Fibroblast of lung (primary cell): ENCODE data around the gene DNAH8. TPM values are rescaled to one million over a fixed set of nuclear protein-coding genes. Genes with fewer than 3 reads are reported as not detected.

Experiments
- DNase-seq, 2 donors: peaks; one replicate each; pipeline versions ENCODE4 v3.0.0 to v3.0.0-alpha.2; 2010; ENCODE audit warnings: low read depth in 2 of 2
- H2AFZ ChIP-seq: 2 replicates; pipeline ENCODE4 v1.5.1; 2012; ENCODE audit warnings: low read length, control low read depth, inconsistent platforms
- H3K27ac ChIP-seq: 2 replicates; pipeline ENCODE4 v1.5.1; 2011; ENCODE audit warnings: low read length, control low read depth; ENCODE audit not compliant: insufficient read depth
- H3K27me3 ChIP-seq: 2 replicates; pipeline ENCODE4 v1.5.1; 2011; ENCODE audit warnings: mild to moderate bottlenecking, low read length; ENCODE audit not compliant: control insufficient read depth, insufficient read depth
- H3K36me3 ChIP-seq: 2 replicates; pipeline ENCODE4 v1.5.1; 2011; ENCODE audit warnings: low read length; ENCODE audit not compliant: control insufficient read depth, insufficient read depth
- H3K4me1 ChIP-seq: 2 replicates; pipeline ENCODE4 v1.5.1; 2011; ENCODE audit warnings: low read length; ENCODE audit not compliant: control insufficient read depth, insufficient read depth; ENCODE audit errors: extremely low read depth
- H3K4me2 ChIP-seq: 2 replicates; pipeline ENCODE4 v1.5.1; 2011; ENCODE audit warnings: low read length, control low read depth; ENCODE audit not compliant: insufficient read depth; ENCODE audit errors: extremely low read depth
- H3K4me3 ChIP-seq, 4 experiments: fragments of 200-600 bp in 1 of 4; sonication (generic) in 1 of 4; replicated peaks in 1 of 4; 2 replicates each; pipeline ENCODE4 v1.5.1; 2011 to 2016; ENCODE audit warnings: low read length in 4 of 4, low read depth in 3 of 4, mild to moderate bottlenecking in 3 of 4, control low read depth in 2 of 4, inconsistent platforms in 1 of 4, mixed read lengths in 1 of 4; ENCODE audit not compliant: insufficient read depth in 1 of 4; ENCODE audit errors: control extremely low read depth in 1 of 4
- H3K79me2 ChIP-seq: 2 replicates; pipeline ENCODE4 v1.5.1; 2012; ENCODE audit warnings: mild to moderate bottlenecking, low read length, inconsistent platforms; ENCODE audit not compliant: control insufficient read depth, insufficient read depth
- H3K9ac ChIP-seq: 2 replicates; pipeline ENCODE4 v1.5.1; 2011; ENCODE audit warnings: mild to moderate bottlenecking, low read length, control low read depth; ENCODE audit not compliant: insufficient read depth
- H3K9me3 ChIP-seq: 2 replicates; pipeline ENCODE4 v1.5.1; 2012; ENCODE audit warnings: low read depth, low read length; ENCODE audit not compliant: control insufficient read depth, insufficient read depth
- H4K20me1 ChIP-seq: 2 replicates; pipeline ENCODE4 v1.5.1; 2011; ENCODE audit warnings: low read length; ENCODE audit not compliant: control insufficient read depth, insufficient read depth; ENCODE audit errors: extremely low read depth
- EZH2 ChIP-seq: IDR thresholded peaks from 2 replicates; pipeline ENCODE4 v1.5.1; 2012; ENCODE audit warnings: low read length, control low read depth, mild to moderate bottlenecking; ENCODE audit errors: missing control alignments
- polyA plus RNA-seq, 2 donors: library from polyadenylated mRNA; depleted of rRNA in 1 of 2; stranded (reverse) in 1 of 2; unstranded in 1 of 2; fragments of >200 nt; gene quantifications; 2 replicates each; pipeline ENCODE4 v1.2.1, GENCODE V29; 2011 to 2012; ENCODE audit warnings: missing spikeins in 1 of 2
- total RNA-seq: library from RNA; depleted of rRNA; stranded (reverse); fragments of >200 nt; gene quantifications from 2 replicates; pipeline ENCODE4 v1.2.1, GENCODE V29; 2014
- TF ChIP-seq, protein P1 (sequence below), 2 donors: IDR thresholded peaks in 1 of 2; conservative IDR thresholded peaks in 1 of 2; 1 replicate in 1 of 2; 2 replicates in 1 of 2; pipeline ENCODE4 v1.5.1; 2011 to 2012; ENCODE audit warnings: low read length in 2 of 2, control low read depth in 1 of 2, inconsistent platforms in 1 of 2, low read depth in 1 of 2, mild to moderate bottlenecking in 1 of 2

The DNAH8 gene
- total and polyA plus RNA-seq, 2 donors (not counting 1 experiment from before 2014, with no cell fraction given) = under 0.01 TPM; not detected in 1

DNA sequence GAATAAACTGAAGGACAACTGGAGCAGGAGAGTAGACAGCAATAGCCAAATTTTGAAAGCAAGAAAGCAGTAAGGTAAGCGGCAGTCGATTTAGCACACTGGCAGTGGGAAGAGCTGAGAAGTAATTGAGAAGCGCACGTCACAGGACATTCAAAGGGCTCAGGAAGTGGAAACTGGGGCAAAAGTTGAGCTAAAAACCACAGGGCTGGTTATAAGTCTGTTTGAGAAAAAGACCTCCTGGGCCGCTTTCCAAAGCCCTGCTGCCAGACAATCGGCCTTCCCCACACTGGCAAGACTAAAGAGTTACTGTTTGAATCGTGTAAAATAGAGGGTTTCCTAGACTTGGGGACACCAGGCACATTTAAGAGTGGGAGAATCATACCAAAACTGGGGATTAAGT is 161.4 kb downstream of the DNAH8 start:
- H3K4me1 ChIP-seq = no peaks in the 10 kb centered on the region
- no peak overlapping the region for H3K9ac ChIP-seq
- peak in 1 of 2 donors; percentile 37 for DNase-seq
- H3K36me3 ChIP-seq = no peaks in the 10 kb centered on the region
- no peak overlapping the region for H2AFZ ChIP-seq
- no peaks in the 10 kb centered on the region for H3K79me2 ChIP-seq
- H3K27me3 ChIP-seq = no peaks in the 10 kb centered on the region
- TF ChIP-seq, protein P1, sequence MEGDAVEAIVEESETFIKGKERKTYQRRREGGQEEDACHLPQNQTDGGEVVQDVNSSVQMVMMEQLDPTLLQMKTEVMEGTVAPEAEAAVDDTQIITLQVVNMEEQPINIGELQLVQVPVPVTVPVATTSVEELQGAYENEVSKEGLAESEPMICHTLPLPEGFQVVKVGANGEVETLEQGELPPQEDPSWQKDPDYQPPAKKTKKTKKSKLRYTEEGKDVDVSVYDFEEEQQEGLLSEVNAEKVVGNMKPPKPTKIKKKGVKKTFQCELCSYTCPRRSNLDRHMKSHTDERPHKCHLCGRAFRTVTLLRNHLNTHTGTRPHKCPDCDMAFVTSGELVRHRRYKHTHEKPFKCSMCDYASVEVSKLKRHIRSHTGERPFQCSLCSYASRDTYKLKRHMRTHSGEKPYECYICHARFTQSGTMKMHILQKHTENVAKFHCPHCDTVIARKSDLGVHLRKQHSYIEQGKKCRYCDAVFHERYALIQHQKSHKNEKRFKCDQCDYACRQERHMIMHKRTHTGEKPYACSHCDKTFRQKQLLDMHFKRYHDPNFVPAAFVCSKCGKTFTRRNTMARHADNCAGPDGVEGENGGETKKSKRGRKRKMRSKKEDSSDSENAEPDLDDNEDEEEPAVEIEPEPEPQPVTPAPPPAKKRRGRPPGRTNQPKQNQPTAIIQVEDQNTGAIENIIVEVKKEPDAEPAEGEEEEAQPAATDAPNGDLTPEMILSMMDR (conservative IDR thresholded peaks at IDR 0.05 in 1 of 2, IDR thresholded peaks at IDR 0.05 in 1 of 2; ENCODE audit: low read depth in 1 of 2, low read length in 2 of 2) = no peak
- TF ChIP-seq EZH2 = no peak
- H3K4me3 ChIP-seq = no peak overlapping the region
- H3K4me2 ChIP-seq = no peak overlapping the region
- no peak overlapping the region for H3K27ac ChIP-seq
- no peaks in the 10 kb centered on the region for H4K20me1 ChIP-seq
- H3K9me3 ChIP-seq = no peaks in the 10 kb centered on the region

DNA sequence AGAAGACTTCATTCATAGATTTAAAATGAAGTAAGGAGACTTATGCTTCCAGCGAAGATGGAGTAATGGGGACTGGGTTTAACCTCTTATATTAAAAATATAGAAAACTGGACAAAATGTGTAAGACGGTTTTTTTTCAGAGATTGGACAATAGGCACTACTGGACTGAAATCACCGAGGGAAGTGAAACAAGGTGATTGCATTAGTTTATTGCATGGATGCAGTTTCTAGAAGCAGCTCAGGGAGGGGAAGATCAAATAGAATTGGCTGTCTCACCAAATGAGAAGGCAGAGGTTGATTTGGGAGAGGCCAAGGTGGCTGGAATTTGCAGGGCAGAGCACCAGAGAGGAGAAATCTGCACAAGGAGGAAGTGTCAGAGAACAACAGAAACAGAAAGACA is 162.6 kb downstream of the DNAH8 start:
- H3K79me2 ChIP-seq = no peaks in the 10 kb centered on the region
- no peak for DNase-seq
- TF ChIP-seq, protein P1 (conservative IDR thresholded peaks at IDR 0.05 in 1 of 2, IDR thresholded peaks at IDR 0.05 in 1 of 2; ENCODE audit: low read depth in 1 of 2, low read length in 2 of 2) = no peak
- TF ChIP-seq EZH2 = no peak
- no peaks in the 10 kb centered on the region for H4K20me1 ChIP-seq
- no peak overlapping the region for H3K9ac ChIP-seq
- no peaks in the 10 kb centered on the region for H3K4me1 ChIP-seq
- no peak overlapping the region for H3K4me3 ChIP-seq
- no peaks in the 10 kb centered on the region for H3K27me3 ChIP-seq
- H3K27ac ChIP-seq = no peak overlapping the region
- no peak overlapping the region for H2AFZ ChIP-seq
- H3K9me3 ChIP-seq = no peaks in the 10 kb centered on the region
- H3K36me3 ChIP-seq = no peaks in the 10 kb centered on the region
- H3K4me2 ChIP-seq = no peak overlapping the region

DNA sequence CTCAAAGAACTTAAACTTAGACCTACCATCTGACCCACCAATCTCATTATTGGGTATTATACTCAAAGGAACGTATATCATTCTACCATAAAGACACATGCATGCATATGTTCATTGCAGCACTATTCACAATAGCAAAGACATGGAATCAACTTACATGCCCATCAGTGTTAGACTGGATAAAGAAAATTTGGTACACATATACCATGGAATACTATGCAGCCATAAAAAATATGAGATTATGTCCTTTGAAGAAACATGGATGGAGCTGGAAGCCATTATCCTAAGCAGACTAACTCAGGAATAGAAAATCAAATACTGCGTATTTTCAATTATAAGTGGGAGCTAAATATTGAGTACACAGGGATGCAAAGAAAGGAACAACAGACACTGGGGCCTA is 167.0 kb downstream of the DNAH8 start:
- no peak overlapping the region for H2AFZ ChIP-seq
- H3K27me3 ChIP-seq = no peaks in the 10 kb centered on the region
- H3K4me2 ChIP-seq = no peak overlapping the region

More for the DNA sequence above, 167.0 kb downstream of the DNAH8 start:
- H3K36me3 ChIP-seq = no peaks in the 10 kb centered on the region
- H3K9me3 ChIP-seq = no peaks in the 10 kb centered on the region
- H3K27ac ChIP-seq = no peak overlapping the region
- H3K79me2 ChIP-seq = no peaks in the 10 kb centered on the region
- no peak overlapping the region for H3K4me3 ChIP-seq
- TF ChIP-seq, protein P1 (conservative IDR thresholded peaks at IDR 0.05 in 1 of 2, IDR thresholded peaks at IDR 0.05 in 1 of 2; ENCODE audit: low read depth in 1 of 2, low read length in 2 of 2) = no peak
- no peak for TF ChIP-seq EZH2
- no peaks in the 10 kb centered on the region for H4K20me1 ChIP-seq
- no peak for DNase-seq
- no peaks in the 10 kb centered on the region for H3K4me1 ChIP-seq
- no peak overlapping the region for H3K9ac ChIP-seq
